GM21515 (cell line): ENCODE results near the gene ADAM33.

Source experiments
- ATAC-seq: cut with Tn5 transposase; IDR thresholded peaks from one replicate; pipeline ENCODE4 v1.9.1; 2021; ENCODE audit not compliant: unreplicated experiment

The ADAM33 gene

DNA sequence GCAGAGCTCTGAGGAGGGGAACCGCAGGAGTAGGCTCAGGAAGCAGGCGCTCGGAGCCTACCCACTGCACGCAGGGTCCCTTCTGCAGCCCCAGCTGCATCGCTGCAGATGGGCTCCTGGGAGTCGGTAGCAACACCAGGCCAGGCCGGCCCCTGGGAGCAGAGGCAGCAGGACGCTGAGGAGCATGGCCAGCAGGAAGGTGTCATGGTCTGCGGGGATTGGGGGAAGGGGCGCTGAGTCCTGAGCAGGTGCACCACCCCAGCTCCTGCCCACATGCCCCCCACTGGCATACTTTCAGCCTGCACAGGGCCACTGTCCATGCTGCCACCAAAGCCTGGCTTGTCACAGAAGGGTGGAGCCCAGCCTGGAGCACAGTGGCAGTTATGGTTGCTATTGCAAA, 10.9 kb downstream of the ADAM33 start:
- no peak for ATAC-seq

DNA sequence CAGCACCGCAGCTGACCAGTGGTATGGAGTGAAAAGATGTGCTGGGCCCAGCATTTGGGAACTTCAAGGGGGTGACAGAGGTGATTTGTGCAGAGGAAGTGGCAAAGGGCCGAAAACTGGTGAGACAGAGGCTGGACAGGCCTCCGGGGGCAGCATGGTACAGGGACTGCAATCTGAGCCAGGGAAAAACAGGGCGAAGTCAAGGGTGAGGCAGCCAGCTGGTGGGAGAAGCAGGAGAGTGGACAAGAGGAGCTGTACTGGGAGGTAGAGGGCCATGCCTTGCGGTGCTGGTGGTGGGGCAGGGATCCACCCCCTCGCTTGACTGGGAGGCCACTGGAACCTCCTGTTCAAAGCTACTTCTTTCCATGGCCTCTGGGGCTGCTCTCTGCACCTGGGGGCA, 11.3 kb downstream of the ADAM33 start:
- ATAC-seq, result no peak

DNA sequence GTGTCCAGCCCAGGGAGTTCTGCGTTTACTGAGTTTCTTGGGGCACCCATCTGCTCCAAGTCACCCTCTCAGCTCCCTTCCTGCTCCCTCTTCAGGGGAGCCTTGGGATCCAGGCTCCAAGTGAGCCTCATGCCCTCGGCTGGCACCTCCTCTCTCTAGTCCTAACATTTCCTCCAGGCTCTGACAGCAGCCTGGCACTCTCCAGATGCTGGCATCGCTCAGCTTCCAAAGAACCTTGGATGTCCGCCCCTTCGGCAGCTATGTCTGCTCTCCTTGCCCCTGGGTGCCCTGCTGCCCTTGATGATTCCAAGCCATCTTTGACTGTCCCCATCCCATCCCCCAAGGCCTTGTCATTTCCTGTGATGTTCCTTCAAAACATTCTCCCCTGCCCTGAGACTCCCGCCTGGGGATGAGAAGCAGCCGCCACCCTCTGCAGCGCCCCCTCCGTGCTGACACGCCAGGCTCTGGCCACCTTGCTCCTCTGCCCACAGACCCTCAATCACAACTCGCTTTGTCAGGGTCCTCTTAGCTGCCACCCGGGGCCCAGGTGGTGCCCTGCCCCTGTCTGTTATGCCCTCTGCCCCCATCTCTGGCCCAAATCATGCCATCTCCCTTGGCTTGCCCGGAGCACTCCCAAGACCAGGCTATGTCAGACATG, 12.0 kb downstream of the ADAM33 start:
- ATAC-seq, result no peak

DNA sequence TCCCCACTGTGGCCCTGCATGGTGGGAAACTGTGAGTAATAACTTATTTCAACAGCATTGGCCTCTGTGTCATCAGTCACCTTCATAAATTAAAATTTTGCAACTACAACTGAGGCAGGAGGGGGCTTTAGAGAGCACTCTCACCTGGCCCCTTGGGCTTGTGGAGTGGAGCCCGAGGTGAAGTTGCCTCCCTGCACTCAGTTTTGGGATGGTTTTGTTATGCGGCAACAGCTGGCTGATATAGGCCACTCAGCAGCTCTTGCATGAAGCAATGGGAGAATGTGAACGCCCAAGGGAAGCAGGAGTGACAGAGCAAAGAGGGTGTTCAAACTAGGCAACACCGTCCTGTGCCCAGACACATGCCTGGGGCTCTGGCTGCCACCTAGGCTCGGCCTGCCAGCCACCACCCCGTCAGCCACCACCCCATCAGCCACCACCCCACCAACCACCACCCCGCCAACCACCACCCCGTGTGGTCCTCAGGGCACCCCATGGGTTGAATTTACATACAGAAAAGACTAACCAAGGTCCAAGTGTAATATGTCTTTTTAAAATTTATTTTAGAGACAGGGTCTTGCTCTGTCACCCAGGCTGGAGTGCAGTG, 14.3 kb downstream of the ADAM33 start:
- ATAC-seq, result no peak

DNA sequence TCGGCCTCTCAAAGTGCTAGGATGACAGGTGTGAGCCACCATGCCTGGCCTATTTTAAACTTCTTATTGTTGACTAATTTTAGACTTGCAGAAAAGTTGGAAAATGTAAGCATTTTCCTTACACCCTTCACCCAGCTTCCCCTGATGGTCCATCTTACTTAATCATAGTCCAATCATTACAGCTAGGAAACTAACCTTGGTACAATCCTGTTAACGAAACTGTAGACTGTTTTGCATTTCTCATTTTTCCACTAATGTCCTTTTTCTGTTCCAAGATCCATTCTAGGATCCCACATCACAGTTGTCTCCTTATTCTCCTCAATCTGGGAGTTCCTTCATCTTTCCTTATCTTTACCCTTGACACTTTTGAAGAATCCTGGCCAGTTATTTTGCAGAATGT, 18.0 kb downstream of the ADAM33 start:
- ATAC-seq, result no peak

DNA sequence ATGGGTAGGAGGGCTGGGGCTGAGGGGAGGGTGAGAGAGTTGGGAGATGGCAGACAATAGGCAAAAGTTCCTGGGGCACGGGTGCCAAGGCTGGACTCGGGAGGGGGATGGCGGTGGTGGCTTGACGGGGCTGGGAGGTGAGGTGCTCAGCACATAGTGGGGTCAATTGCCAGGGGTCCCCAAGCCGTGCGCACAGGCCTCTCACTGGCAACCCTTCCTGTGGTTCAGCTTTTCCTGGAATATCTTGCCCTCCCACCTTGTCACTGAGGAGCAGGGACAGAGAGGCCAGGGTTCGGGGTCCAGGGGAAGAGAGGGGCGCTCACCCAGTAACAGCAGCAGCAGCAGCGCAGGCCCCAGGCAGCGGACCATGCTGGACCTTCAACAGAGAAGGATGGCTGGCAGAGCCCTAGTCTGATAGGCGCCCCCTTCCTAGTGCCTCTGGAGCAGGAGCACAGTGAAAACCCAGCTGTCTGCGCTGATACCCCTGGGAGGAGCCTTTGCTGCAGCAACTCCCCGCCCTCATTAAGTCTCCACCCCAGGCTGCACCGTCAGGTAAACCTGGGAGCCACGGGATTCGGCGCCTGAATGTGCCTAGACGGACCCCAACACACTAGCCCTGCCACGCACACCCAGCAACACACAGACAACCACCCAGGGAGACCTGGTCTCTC, 18.6 kb downstream of the ADAM33 start, which contains the start of gene GFRA4:
Gene GFRA4 (minus strand): TSS at position 369 of the 671 bp plus-strand sequence. CDS start 0 bp downstream, at position 369.
- ATAC-seq, result no peak

DNA sequence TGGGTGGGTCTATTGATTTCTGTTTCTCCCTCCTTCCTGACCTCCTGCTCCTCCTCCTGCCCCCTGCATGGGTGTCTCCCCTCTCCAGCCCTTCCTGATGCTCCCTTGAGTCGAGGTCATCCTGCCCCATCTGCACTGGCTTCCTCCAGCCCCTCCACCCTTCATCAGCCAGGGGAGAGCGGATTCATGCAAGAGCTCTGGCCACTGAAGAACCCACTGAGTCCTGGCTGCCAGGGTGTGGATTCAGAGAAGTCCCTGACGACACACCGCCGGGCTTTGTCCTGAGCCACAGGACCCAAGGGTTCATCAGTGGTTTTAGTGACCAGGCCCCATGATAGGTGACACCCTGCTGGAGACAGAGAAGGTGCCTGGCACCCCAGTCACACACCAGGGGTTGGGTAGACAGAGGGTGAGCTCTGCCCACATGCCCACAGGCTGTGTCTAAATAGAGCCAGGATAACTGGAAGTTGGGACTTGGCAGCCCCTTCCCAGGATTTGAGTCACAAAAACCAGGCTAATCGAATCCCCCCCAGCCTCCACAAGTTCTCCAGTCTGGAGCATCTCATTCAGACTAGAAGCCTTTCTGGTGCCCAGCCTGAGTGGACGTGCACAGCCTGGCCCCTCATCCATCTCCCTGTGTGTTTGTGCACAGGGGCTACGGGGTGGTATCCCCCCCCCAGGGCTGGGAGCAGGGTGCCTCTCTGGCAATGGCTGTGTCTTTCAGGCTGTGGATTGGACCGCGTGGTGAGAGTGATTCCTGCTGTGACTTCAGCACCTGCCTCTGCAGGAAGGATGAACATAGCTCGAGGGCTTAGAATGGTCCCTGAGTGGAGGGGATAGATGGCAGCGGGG, 19.8 kb downstream of the ADAM33 start:
- no peak for ATAC-seq

DNA sequence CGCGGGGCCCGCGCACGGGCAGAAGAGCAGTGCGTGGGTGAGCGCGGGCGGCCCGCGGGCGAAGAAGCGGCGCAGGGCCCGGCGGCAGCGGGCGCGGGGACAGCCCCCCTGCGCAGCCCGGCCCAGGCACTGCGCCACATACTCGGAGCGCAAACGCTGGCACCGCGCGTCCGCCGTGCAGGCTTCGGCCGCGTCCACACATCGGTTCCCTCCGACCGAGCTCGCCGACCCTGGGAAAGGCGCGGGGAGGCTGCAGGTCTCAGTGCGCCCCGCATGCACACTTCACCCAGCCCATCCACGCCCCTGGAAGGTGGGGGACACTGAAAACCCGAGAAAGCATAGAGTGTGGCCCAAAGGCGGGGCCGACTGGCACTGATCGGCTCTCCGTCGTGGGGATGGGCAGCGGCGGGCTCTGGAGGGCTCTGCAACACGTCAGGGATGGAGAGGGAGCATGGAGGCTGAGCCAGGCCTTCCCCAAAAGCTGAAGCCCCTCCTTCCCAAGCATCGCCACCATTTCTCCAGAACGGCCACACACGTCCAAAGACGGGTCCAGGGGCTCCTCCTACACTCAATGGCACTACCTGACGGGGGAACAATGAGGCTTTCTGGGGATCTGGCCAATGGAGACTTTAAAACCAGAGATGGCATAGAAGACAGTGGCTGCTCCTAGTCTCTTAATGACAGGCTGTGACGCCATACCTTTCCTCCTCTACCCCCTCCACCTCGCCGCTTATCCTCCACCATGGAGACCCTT, 20.6 kb downstream of the ADAM33 start:
- ATAC-seq, result no peak

DNA sequence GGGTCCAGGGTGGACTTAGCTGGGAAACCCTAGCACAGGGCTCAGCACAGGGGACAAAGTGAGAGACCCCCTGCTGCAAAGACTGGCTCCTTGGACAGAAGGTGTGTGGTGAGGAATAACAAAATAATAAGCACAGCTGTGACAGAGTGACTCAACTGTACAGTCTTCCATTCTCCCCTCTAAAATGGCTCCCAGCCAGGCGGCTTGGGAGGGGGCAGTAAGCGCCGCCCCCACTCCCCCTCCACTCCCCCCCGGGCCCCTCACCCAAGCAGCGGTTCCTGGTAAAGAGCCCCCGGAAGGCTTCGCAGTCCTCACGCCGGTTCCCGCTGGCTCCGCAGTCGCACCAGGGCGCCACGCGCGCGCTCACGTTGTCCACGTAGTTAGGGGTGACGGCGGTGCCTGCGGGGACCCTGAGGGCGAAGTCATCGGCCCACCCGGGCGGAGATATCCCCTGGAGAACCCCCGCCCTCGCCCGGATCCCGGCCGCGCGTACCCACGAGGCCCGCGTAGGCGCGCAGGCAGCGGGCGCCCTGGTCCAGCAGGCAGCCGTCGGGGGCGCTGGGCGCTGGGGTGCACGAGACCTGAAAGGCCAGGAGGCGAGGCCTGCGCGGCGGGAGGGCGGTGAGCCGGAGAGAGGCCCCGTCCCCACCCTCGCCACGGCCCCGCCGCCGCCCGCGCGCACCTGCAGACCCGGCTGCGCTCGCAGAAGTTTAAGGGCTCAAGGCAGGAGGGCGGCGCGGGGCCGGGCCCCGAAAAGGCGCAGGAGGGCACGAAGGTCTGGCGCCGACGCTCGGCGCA, 21.3 kb downstream of the ADAM33 start:
- no peak for ATAC-seq

DNA sequence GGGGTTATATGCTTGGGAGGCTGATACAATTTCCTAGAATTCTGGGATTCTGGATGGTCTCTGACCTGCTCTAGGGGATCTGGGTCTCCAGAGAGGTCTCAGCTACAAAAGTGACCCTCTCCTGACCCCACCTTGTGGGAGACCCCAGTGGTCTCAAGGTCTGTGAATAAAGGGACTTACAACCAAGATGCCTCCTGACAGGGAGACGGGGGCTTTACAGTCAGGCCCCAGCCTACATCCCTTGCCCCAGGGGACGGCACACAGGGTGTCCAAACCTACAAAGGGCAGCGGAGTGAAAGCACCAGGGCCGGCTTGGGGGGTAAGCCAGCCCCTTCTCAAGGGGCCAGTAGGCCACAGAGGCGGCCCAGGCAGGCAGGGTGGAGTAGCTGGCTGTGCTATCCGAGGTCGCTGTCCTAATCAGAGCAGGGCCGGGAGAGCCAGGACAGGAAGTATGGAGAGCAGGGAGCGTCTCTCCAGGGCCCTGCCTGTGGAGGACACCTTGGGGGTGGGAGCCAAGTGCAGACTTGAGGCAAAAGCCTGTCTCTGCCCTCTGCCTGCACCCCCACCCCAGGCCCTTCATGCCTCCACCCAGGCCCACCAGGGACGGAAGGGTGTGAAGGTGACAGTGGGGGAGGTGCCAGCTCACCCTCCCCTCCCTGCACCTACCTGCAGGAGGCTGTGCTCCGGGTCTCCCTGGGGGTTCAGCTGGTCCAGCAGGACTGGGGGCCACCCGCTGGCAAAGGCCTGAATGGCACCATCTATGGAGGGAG, 22.1 kb downstream of the ADAM33 start:
- ATAC-seq, result no peak

DNA sequence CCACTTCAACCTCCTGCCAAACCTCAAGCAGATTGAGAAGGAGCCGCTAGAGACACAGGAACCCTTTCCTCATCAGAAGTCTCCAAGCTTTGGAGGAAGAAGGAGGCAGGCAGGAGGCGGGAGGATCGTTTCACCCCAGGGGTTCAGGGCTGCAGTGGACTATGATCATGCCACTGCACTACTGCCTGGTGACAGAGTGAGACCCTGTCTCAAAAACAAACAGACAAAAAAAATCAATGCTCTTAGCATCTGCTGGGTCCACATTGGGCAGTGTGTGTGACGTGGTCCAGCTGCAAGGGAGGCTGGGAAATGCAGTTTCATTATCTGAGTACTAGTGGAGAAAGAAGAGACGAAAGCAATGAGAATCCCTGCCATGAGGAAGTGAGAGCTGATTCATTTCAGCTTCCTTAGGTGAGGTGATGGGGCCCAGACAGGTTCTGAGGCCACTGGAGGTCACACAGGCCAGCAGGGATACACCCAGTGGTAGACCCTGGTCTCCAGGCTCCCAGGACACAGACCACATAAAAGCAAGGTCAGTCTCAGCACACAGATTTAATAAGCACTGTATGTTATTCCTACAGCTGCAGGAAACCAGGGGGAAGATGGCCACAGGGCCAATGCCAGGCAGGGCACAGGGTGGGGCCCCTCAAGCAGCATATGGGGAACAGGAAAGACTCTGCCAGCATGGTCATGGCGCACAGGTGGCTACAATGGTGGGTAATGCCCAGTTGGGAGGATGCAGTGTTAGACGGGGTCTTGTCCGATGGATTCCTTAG, 22.9 kb downstream of the ADAM33 start:
- peak; percentile 91 for ATAC-seq

DNA sequence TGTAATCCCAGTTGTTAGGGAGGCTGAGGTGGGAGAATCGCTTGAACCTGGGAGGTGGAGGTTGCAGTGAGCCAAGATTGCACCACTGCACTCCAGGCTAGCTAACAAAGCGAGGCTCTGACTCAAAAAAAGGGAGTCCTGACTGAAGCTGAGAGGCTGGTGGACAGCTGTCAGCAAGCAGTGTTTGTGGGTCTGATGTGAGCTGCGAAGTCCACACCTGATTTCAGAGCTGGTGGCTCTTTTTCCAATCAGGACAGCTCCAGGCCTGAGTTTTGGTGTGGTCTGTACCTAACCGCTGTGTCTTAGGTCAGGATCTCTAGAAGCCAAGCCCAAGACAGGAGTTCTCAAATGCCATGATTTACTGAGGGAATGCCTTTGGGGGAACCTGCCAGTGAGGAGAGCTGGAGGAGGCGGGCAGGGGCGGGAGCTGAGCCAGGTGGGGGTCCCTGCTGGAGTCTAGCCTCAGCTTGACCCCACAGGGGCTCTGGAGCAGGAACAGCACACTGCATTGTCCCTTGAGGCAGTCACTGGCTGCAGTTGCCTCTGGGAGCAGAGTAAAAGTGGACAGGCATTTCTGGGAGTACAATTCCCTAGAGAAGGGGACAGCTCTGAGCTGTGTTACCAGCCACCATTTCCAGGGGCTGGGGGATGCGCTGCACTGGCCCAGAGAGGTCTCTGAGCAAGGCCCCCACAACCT, 23.6 kb downstream of the ADAM33 start:
- no peak for ATAC-seq

DNA sequence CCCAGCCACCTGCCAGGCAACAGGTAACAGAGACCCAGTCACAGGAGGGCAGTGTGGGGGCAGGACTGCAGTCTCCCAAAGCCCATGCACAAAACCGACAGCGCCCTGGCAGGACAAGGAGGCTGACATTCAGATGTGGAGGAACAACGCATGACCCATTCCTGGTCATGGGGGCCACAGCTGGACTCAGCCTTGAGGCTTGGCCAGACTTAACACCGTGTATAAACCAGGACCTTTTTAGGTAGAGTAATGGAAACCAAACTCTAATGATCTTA, 26.7 kb downstream of the ADAM33 start:
- ATAC-seq, result no peak

DNA sequence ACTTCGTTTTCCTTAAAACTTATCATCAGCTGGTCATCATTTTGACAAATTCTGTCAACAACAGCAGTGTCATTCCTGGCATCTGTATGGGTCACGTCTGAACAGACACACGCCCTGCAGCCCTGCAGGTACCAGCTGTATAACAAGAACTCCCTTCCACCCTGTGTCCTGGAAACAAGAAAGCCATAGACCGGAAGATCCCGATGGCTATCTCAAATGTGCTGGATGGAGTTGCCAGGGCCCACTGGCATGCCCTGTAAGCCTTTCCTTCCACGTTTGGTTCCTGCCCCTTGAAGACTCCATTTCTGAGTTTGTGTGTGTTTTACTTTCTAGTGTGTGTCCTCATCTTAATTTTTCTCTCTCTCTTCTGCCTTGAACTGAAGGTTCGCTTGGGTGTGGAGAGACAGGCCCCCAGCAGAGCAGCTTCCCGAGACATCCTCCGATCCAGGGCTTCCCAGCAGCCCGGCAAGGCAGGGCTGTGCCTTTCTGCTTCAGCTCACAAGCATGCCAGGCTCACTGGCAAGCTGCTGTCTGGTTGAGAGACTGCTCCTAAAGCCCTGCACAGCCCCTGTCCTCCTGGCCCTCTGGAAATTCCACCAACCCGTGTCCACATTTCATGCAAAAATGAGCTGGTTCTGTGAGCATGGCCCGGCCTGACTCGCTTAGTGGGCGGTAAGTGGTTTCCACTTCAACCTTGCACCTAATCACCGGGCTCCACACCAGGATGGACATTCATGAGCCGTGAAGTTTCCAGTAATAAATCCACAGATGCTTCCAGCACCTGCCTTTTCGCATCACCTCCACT, 27.3 kb downstream of the ADAM33 start:
- no peak for ATAC-seq

DNA sequence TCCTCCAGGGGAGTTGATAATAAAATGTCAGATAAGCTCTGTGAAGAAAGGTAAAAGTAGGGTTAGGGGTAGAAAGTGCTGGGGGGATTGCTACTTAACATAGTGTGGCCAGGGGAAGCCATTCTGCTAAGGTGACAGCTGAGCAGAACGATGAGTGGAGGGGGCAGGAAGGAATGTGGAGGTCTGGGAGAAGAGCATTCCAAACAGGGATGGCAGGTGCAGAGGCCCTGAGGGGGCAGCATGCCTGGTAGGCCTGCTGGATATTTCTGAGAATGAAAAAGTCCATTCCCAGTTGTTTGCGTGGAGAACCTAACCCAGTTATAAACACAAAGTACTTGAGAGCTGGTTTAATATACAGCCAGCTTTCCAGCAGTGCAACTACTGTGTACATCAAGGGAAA, 27.9 kb downstream of the ADAM33 start:
- no peak for ATAC-seq

DNA sequence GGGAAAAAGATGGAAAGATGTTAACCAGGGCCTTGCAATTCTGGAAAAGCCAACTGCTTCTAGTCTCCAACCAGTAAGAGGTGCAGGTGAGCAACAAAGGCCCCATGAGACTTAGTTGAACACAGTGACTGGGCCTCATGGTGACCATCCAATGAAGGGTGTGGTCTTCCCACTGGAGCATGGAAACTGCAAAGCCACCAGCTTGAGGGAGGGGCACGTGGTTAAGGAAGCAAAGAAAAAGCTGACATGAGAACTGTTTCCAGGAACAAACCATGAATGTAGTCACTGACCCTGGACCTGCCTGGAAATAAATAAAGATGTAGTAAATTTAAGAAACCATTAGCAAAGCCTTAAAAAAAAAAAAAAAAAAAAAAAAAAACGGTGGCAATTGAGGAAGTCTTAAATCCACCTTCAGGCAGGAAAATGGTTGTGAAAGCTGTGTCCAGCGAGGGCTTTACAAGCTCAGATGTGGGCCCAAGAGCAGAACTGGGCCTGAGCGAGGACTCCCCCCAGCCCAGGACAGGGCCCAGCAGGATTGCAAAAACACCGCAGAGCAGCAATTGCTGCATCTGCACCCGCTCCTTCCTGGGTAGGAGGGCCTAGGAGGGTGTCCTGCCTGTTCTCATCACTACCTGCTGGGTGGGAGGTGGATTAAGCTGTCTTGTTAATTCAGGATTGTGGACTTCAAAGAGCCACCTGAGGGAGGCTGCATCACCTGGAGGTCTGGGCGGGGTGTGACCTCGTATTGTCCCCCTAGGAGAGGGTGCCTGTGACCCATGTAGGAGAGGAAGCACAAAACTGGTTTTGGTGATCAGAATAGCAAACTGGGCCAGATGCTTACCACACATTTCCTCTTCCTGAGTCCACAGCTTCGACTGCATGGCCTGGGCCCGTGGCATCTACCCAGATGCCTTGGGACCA, 28.9 kb downstream of the ADAM33 start:
- ATAC-seq, result no peak
